Measurements from ENCODE around the gene MPRIP. TPM values are rescaled to one million over a fixed set of nuclear protein-coding genes. Genes with fewer than 3 reads are reported as not detected.

MPRIP gene
- total RNA-seq, 2 donors from 2014 or later = 84.3 to 258 TPM

DNA sequence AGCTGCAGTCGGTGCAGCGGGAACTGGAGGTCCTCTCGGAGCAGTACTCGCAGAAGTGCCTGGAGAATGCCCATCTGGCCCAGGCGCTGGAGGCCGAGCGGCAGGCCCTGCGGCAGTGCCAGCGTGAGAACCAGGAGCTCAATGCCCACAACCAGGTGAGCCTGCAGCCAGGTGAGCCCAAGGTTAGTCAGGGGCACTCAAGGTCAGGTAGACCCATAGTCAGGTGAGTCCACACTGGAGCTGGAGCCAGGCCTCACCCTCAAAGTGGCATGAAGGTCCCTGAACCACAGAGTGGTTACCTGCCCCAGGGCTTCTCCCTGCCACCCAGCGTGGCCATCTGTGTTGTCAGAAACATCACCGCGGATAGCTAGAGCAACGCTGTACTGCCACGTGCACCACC lies 131.7 kb downstream of the MPRIP start:
- TF ChIP-seq CTCF (IDR thresholded peaks at IDR 0.05) = no peak
- TF ChIP-seq POLR2A (IDR thresholded peaks at IDR 0.05) = no peak
- TF ChIP-seq POLR2AphosphoS5 (IDR thresholded peaks at IDR 0.05) = no peak
- Histone ChIP-seq H3K27ac (no peak overlapping the region), H3K36me3 (peaks cover 0 to 24% of the 10 kb centered on the region in 2 donors), H3K27me3 (replicated peaks; ENCODE audit: insufficient read depth) (no peaks in the 10 kb centered on the region), H3K9me3 (no peaks in the 10 kb centered on the region), H3K4me3 (no peak overlapping the region), H3K4me1 (replicated peaks) (no peaks in the 10 kb centered on the region)
- intact Hi-C loops (cut with DNase I) = no loop called here
- WGBS = 94% methylated on average over 14 of the region's 14 CpGs
- no peak for DNase-seq (ENCODE audit: low spot score)

DNA sequence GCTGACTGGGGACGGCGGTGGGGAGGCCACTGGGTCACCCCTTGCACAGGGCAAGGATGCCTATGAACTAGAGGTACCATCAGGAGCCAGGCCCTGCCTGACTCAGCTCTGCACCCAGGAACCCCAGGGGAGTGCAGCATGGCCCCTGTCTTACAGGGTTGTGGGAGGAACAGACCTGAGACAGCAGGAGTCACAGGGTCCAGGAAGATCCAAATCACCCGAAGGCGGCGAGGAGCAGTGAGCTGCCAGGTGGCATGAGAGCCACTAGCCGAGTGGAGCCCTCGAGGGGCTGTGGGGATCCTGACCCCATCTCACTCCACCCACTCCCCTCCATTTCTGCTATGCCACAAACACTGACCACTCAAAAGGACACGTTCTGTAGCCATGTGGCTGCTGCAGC lies 133.1 kb downstream of the MPRIP start:
- H3K9me3 ChIP-seq = no peaks in the 10 kb centered on the region
- 91% methylated on average over 8 of the region's 8 CpGs for WGBS
- no peaks in the 10 kb centered on the region for H3K27me3 ChIP-seq (replicated peaks; ENCODE audit: insufficient read depth)
- no peak overlapping the region for H3K27ac ChIP-seq
- no peak for DNase-seq (ENCODE audit: low spot score)
- no peaks in the 10 kb centered on the region for H3K4me1 ChIP-seq (replicated peaks)
- no peak overlapping the region for H3K4me3 ChIP-seq
- no peak for TF ChIP-seq CTCF (IDR thresholded peaks at IDR 0.05)
- no peak for TF ChIP-seq POLR2AphosphoS5 (IDR thresholded peaks at IDR 0.05)
- TF ChIP-seq POLR2A (IDR thresholded peaks at IDR 0.05) = no peak
- intact Hi-C loops (cut with DNase I) = no loop called here
- H3K36me3 ChIP-seq = peaks cover 0 to 24% of the 10 kb centered on the region in 2 donors

- intact Hi-C loops (cut with DNase I) = no loop called here
- no peak for TF ChIP-seq POLR2AphosphoS5 (IDR thresholded peaks at IDR 0.05)
- TF ChIP-seq POLR2A (IDR thresholded peaks at IDR 0.05) = no peak
- no peak for TF ChIP-seq CTCF (IDR thresholded peaks at IDR 0.05)
- Histone ChIP-seq H3K27me3 (replicated peaks; ENCODE audit: insufficient read depth) (no peaks in the 10 kb centered on the region), H3K9me3 (no peaks in the 10 kb centered on the region), H3K27ac (no peak overlapping the region), H3K4me3 (no peak overlapping the region), H3K4me1 (replicated peaks) (no peaks in the 10 kb centered on the region), H3K36me3 (peaks cover 0 to 24% of the 10 kb centered on the region in 2 donors)
- WGBS = 90% methylated on average over 12 of the region's 12 CpGs
- no peak for DNase-seq (ENCODE audit: low spot score)
Measured at GRCh38 chr17:17175917-17176316, 133.7 kb downstream of the MPRIP start.

GRCh38 chr17:17176341-17176740 lies 134.1 kb downstream of the MPRIP start:
- no peak overlapping the region for H3K4me3 ChIP-seq
- no peaks in the 10 kb centered on the region for H3K4me1 ChIP-seq (replicated peaks)
- H3K9me3 ChIP-seq = no peaks in the 10 kb centered on the region
- TF ChIP-seq CTCF (IDR thresholded peaks at IDR 0.05) = no peak
- TF ChIP-seq POLR2A (IDR thresholded peaks at IDR 0.05) = no peak
- no peak for TF ChIP-seq POLR2AphosphoS5 (IDR thresholded peaks at IDR 0.05)
- no peaks in the 10 kb centered on the region for H3K27me3 ChIP-seq (replicated peaks; ENCODE audit: insufficient read depth)
- intact Hi-C loops (cut with DNase I) = no loop called here
- WGBS = 92% methylated on average over 12 of the region's 12 CpGs
- peaks cover 0 to 24% of the 10 kb centered on the region in 2 donors for H3K36me3 ChIP-seq
- DNase-seq (ENCODE audit: low spot score) = no peak
- no peak overlapping the region for H3K27ac ChIP-seq

DNA sequence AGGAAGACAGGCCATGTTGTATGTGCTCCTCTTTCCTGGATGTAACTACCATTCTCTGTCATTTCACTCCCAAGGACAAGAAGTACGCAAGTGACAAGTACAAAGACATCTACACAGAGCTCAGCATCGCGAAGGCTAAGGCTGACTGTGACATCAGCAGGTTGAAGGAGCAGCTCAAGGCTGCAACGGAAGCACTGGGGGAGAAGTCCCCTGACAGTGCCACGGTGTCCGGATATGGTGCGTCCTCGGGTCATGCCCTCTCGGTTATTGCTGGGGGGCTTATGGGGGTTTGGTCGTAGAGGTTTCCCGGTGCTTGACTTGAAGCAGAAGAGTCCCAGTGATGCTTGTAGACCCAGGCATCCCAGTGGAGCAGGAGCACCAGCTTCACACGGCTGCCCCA lies 134.9 kb downstream of the MPRIP start:
- DNase-seq (ENCODE audit: low spot score) = no peak
- 91% methylated on average over 12 of the region's 12 CpGs for WGBS
- Histone ChIP-seq H3K9me3 (no peaks in the 10 kb centered on the region), H3K27ac (no peak overlapping the region), H3K4me1 (replicated peaks) (no peaks in the 10 kb centered on the region), H3K27me3 (replicated peaks; ENCODE audit: insufficient read depth) (no peaks in the 10 kb centered on the region), H3K36me3 (peaks cover 0 to 24% of the 10 kb centered on the region in 2 donors), H3K4me3 (no peak overlapping the region)
- no peak for TF ChIP-seq CTCF (IDR thresholded peaks at IDR 0.05)
- TF ChIP-seq POLR2A (IDR thresholded peaks at IDR 0.05) = no peak
- TF ChIP-seq POLR2AphosphoS5 (IDR thresholded peaks at IDR 0.05) = no peak
- intact Hi-C loops (cut with DNase I) = no loop called here
